GM21717 (cell line): ENCODE measurements around the gene CD63.

ENCODE experiments used
- ATAC-seq: cut with Tn5 transposase; IDR thresholded peaks from one replicate; pipeline ENCODE4 v1.9.1; 2021; ENCODE audit warnings: mild to moderate bottlenecking, moderate library complexity; ENCODE audit not compliant: unreplicated experiment

Gene CD63

GRCh38 chr12:55706568-55707218 lies 22.1 kb downstream of the CD63 start:
- ATAC-seq, result no peak

- no peak for ATAC-seq
Measured at GRCh38 chr12:55705782-55706402, 22.9 kb downstream of the CD63 start.

- no peak for ATAC-seq
Measured at GRCh38 chr12:55704824-55705718, 23.7 kb downstream of the CD63 start.

GRCh38 chr12:55703901-55704761 lies 24.7 kb downstream of the CD63 start:
- ATAC-seq, result no peak

GRCh38 chr12:55703288-55703687 lies 25.5 kb downstream of the CD63 start:
- no peak for ATAC-seq

- no peak for ATAC-seq
Measured at GRCh38 chr12:55702861-55703260, 25.9 kb downstream of the CD63 start.

- no peak for ATAC-seq
Measured at GRCh38 chr12:55700255-55701018, 28.4 kb downstream of the CD63 start.

GRCh38 chr12:55699471-55700055 lies 29.2 kb downstream of the CD63 start:
- ATAC-seq, result no peak

GRCh38 chr12:55698965-55699364 lies 29.8 kb downstream of the CD63 start:
- ATAC-seq, result no peak

GRCh38 chr12:55698241-55698955 lies 30.4 kb downstream of the CD63 start:
- no peak for ATAC-seq

GRCh38 chr12:55697686-55698085 lies 31.1 kb downstream of the CD63 start:
- ATAC-seq, result no peak

- ATAC-seq, result no peak
Measured at GRCh38 chr12:55696796-55697462, 31.9 kb downstream of the CD63 start.

- no peak for ATAC-seq
Measured at GRCh38 chr12:55696141-55696540, 32.7 kb downstream of the CD63 start.

- ATAC-seq, result no peak
Measured at GRCh38 chr12:55695349-55695748, 33.5 kb downstream of the CD63 start.

GRCh38 chr12:55694651-55695050 lies 34.2 kb downstream of the CD63 start:
- no peak for ATAC-seq

GRCh38 chr12:55694188-55694515 lies 34.7 kb downstream of the CD63 start:
- no peak for ATAC-seq

- no peak for ATAC-seq
Measured at GRCh38 chr12:55693323-55694187, 35.3 kb downstream of the CD63 start.
